Colonic mucosa (tissue), 4 donors: Measurements from ENCODE around the gene ITGA1. TPM values are rescaled to one million over a fixed set of nuclear protein-coding genes. Genes with fewer than 3 reads are reported as not detected.
"Not testable (repeated sequence)": the region's sequence is repeated elsewhere in the genome, so short reads cannot be mapped to it uniquely, and the experiment has no call there.

ENCODE experiments used
- DNase-seq: peaks from one replicate; pipeline ENCODE4 v3.0.0-alpha.2; 2020
- H3K27ac ChIP-seq: fragments of 200-600 bp; one replicate; pipeline ENCODE4 v1.8.0; 2021
- H3K27me3 ChIP-seq: fragments of 200-600 bp; one replicate; pipeline ENCODE4 v1.8.0; 2021
- H3K36me3 ChIP-seq: fragments of 200-600 bp; one replicate; pipeline ENCODE4 v1.8.0; 2021
- H3K4me1 ChIP-seq: fragments of 200-600 bp; one replicate; pipeline ENCODE4 v1.8.0; 2021; ENCODE audit warnings: mild to moderate bottlenecking
- H3K4me3 ChIP-seq: fragments of 200-600 bp; one replicate; pipeline ENCODE4 v1.8.0; 2021
- H3K9ac ChIP-seq, 2 donors: one replicate each; pipeline ENCODE4 v1.7.0; 2013; ENCODE audit warnings: control low read depth in 2 of 2, low read depth in 2 of 2, low read length in 2 of 2
- H3K9me3 ChIP-seq: fragments of 200-600 bp; one replicate; pipeline ENCODE4 v1.8.0; 2021
- CTCF ChIP-seq: fragments of 200-600 bp; IDR thresholded peaks from one replicate; pipeline ENCODE4 v1.8.0; 2022; ENCODE audit warnings: antibody characterized with exemption, mild to moderate bottlenecking
- intact Hi-C: fragments of 100-400 bp; cut with DNase I; formaldehyde crosslinking; loops from one replicate; pipeline ENCODE4 v1.14.1; 2022
- total RNA-seq, 2 donors: library from RNA; stranded (reverse); fragmentation: NEBNext Ultra II Directional in 1 of 2; extraction: Animal tissue kit (Norgen Biotek cat#: 25700) in 1 of 2; gene quantifications; one replicate each; pipeline ENCODE4 v1.2.1, GENCODE V29; 2021
- donor health status: healthy.
- donor health status: DM: no; HTN: no; CAD: no.
- donor health status: DM: no; HTN: no; CAD: no.

The ITGA1 gene
- total RNA-seq, 2 donors from 2014 or later = 19.2 to 52.5 TPM

- no peak for DNase-seq
- intact Hi-C loops = no loop called here
Observed at GRCh38 chr5:52743970-52744369, 43.7 kb upstream of the ITGA1 start.

GRCh38 chr5:52744867-52745458 is 42.8 kb upstream of the ITGA1 start:
- H3K9me3 ChIP-seq, H3K4me1 ChIP-seq, H3K4me3 ChIP-seq, H3K27ac ChIP-seq, H3K9ac ChIP-seq, DNase-seq, H3K27me3 ChIP-seq, H3K36me3 ChIP-seq, intact Hi-C loops: not testable (repeated sequence)

More at GRCh38 chr5:52743970-52744369, 43.7 kb upstream of the ITGA1 start:
- TF ChIP-seq CTCF = no peak
- Histone ChIP-seq H3K9ac (no peak overlapping the region), H3K4me1 (no peaks in the 10 kb centered on the region), H3K27ac (no peak overlapping the region), H3K27me3 (no peaks in the 10 kb centered on the region), H3K36me3 (no peaks in the 10 kb centered on the region), H3K9me3 (no peaks in the 10 kb centered on the region), H3K4me3 (no peak overlapping the region)

- TF ChIP-seq CTCF = no peak
- Histone ChIP-seq H3K4me3 (no peak overlapping the region), H3K27me3 (no peaks in the 10 kb centered on the region), H3K9ac (no peak overlapping the region), H3K4me1 (no peaks in the 10 kb centered on the region), H3K9me3 (no peaks in the 10 kb centered on the region), H3K36me3 (no peaks in the 10 kb centered on the region), H3K27ac (no peak overlapping the region)
- no peak for DNase-seq
- intact Hi-C loops = no loop called here
Observed at GRCh38 chr5:52746539-52746938, 41.2 kb upstream of the ITGA1 start.

- no peak for TF ChIP-seq CTCF
- Histone ChIP-seq H3K9me3 (no peaks in the 10 kb centered on the region), H3K27me3 (no peaks in the 10 kb centered on the region), H3K4me1 (no peaks in the 10 kb centered on the region), H3K36me3 (no peaks in the 10 kb centered on the region), H3K4me3 (no peak overlapping the region), H3K27ac (no peak overlapping the region), H3K9ac (no peak overlapping the region)
- DNase-seq = no peak
- intact Hi-C loops = no loop called here
Observed at GRCh38 chr5:52748590-52748989, 39.1 kb upstream of the ITGA1 start.

- H3K4me3 ChIP-seq = no peak overlapping the region
- no peak overlapping the region for H3K27ac ChIP-seq
- TF ChIP-seq CTCF = no peak
- intact Hi-C loops = no loop called here
- no peaks in the 10 kb centered on the region for H3K4me1 ChIP-seq
- H3K27me3 ChIP-seq = no peaks in the 10 kb centered on the region
- no peak overlapping the region for H3K9ac ChIP-seq
- H3K36me3 ChIP-seq = no peaks in the 10 kb centered on the region
- H3K9me3 ChIP-seq = no peaks in the 10 kb centered on the region
- no peak for DNase-seq
Observed at GRCh38 chr5:52749666-52750065, 38.0 kb upstream of the ITGA1 start.

- Histone ChIP-seq H3K4me3 (no peak overlapping the region), H3K27ac (no peak overlapping the region), H3K9me3 (no peaks in the 10 kb centered on the region), H3K36me3 (no peaks in the 10 kb centered on the region), H3K9ac (no peak overlapping the region), H3K27me3 (no peaks in the 10 kb centered on the region), H3K4me1 (no peaks in the 10 kb centered on the region)
- no peak for TF ChIP-seq CTCF
- no peak for DNase-seq
- intact Hi-C loops = no loop called here
Observed at GRCh38 chr5:52751137-52751536, 36.6 kb upstream of the ITGA1 start.
